ENCODE measurements around the gene BBS1.

- TF ChIP-seq POLR2A (IDR thresholded peaks at IDR 0.05; ENCODE audit: low read length), result no peak
- TF ChIP-seq GATA1 (IDR thresholded peaks at IDR 0.05; ENCODE audit: low read depth, low read length), result no peak
Measured at GRCh38 chr11:66580803-66581202, 70.4 kb downstream of the BBS1 start.

Data from erythroblast (primary cell).